Measurements from ENCODE around the gene PCGF2.
"Not testable (repeated sequence)": the region's sequence is repeated elsewhere in the genome, so short reads cannot be mapped to it uniquely, and the experiment has no call there.

PCGF2 gene

DNA sequence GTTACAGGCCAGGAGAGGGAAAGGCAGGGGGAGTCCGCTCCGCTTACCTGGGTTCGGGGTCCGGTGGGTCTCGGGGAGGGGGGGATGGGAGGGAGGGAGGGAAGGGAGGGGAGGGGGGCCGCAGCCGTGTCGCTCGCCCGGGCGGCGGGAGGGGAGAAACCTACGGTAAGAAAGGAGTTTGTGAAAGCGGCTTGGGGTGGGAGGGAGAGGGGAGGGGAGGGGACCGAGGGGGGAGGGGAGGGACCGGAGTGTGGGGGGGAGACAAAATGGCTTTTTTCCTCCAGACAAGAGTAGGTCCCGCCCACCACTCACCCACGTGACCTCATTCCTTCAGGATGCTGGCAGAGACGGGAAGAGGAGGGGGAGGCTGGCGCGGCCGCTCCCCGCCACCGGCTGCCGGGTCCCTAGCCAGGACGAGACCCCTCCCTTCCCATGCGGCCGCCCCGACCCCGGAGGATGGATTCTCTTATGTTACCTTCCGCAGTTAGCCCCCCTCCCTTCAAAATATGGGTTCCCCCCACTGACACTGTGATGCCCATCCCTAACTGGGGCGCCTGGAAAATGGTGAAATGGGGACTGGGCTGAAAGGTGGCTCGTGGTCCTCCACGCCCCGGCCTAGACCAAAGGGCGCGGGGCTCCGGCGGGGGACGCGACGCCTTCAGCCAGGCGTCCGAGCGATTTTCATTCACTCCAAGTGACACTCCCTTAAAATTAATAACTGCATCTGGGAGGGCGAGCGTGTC is at the start of gene PCGF2:
Gene PCGF2, minus strand, starts transcription at position 188 of the 743 bp plus-strand sequence. CDS start 7,934 bp downstream, outside the sequence.
- Histone ChIP-seq H3K4me3 (peak within 1 kb of the TSS; percentile 99), H3K36me3 (ENCODE audit: insufficient read depth, low read length) (no peaks in the 10 kb centered on the region; the same call in 1 of the 2 replicates), H3K9me3 (ENCODE audit: low read depth, low read length) (no peaks in the 10 kb centered on the region), H3K9ac (ENCODE audit: insufficient read length) (peak within 1 kb of the TSS; percentile 91), H3K27ac (peak within 1 kb of the TSS; percentile 74)
- TF ChIP-seq POLR2AphosphoS5 (IDR thresholded peaks at IDR 0.05; ENCODE audit: borderline replicate concordance, low read depth, low read length) (peak; percentile 69; the same call in 1 of the 2 replicates), EZH2 (IDR thresholded peaks at IDR 0.05) (no peak), FOXP2 (optimal IDR thresholded peaks at IDR 0.05; ENCODE audit: control extremely low read depth, extremely low read length, insufficient read depth) (no peak)
- peak; percentile 76 for DNase-seq (ENCODE audit: low read depth, low spot score)

DNA sequence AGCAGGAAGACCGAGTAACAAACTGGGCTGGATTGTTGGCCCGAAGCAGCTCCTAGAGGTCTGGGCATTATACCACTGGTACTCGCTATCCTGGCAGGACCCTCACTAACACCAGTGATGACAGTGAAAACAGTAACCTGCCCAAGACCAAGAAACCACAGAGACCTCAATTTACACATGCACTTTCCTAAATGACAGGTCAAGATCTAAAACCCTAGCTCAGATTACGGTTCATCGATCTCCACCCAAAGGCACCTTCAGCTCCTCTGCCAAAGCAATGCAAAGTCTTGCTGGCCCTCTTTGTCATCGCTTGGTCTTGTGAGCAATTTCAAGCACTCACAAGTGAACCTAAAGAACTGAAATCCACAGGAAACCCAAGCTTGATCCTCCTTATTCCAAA is 49.7 kb upstream of the PCGF2 start:
- H3K36me3 ChIP-seq (ENCODE audit: insufficient read depth, low read length): peaks cover 41% of the 10 kb centered on the region

DNA sequence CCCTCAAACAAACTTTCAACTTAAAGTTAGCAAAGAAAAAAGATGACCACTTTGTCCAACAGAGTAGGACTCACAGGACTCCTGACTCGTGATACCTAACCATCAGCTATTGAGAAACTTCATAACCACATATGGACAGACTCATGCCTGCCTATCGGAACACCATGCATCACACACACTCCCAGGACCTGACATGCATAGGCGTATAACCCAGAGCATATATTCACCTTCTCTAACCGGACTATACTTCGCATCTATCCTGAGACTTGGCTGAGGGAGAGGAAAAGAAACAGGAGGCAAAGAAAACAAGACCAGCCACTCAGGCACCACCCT is 49.0 kb upstream of the PCGF2 start:
- H3K27ac ChIP-seq: no peak overlapping the region
- H3K4me3 ChIP-seq: peak overlapping the region; percentile 22; the same call in 1 of the 2 replicates

More for the DNA sequence above, 49.7 kb upstream of the PCGF2 start:
- Histone ChIP-seq H3K9ac (ENCODE audit: insufficient read length) (peak overlapping the region; percentile 90), H3K9me3 (ENCODE audit: low read depth, low read length) (no peaks in the 10 kb centered on the region), H3K4me3 (peak overlapping the region; percentile 93), H3K27ac (no peak overlapping the region)
- DNase-seq (ENCODE audit: low read depth, low spot score): no peak
- TF ChIP-seq POLR2AphosphoS5 (IDR thresholded peaks at IDR 0.05; ENCODE audit: borderline replicate concordance, low read depth, low read length) (no peak), EZH2 (IDR thresholded peaks at IDR 0.05) (no peak), FOXP2 (optimal IDR thresholded peaks at IDR 0.05; ENCODE audit: control extremely low read depth, extremely low read length, insufficient read depth) (no peak)

DNA sequence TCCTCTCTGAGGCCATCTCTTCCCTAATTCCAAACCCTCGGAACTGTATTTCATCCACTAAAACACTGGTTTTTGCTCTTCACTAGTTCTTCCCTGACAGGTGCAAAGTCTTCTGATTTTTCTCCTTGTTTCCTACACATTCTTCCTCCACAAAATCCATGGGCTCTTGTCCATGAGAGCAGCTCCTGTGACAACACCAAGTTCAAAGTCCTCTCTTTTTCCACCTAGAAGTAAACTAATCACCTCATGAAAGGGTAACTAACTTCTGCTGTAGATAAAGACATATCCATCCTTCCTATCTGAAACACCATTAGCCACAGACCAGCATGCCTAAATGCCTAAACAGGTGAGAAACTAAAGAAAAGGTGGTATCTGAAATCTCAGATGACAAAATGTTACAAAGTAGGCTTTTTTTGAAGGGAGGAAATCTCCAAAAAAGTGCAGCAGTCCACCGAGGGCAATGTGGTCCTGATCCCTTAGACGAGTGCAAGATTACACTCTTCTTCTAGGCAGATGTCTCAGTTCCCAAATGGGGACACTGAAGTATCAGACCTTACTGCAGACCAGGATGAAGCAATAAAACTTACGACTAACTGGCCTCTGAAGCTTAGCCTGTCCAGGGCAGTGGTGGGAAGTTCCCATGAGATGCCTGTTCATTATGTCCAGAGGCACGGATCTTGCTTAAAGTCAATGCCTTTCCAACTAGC is 48.5 kb upstream of the PCGF2 start:
- no peak overlapping the region for H3K9ac ChIP-seq (ENCODE audit: insufficient read length)
- peaks cover 33% of the 10 kb centered on the region for H3K36me3 ChIP-seq (ENCODE audit: insufficient read depth, low read length)
- no peak overlapping the region for H3K27ac ChIP-seq
- no peak overlapping the region for H3K4me3 ChIP-seq
- no peak for DNase-seq (ENCODE audit: low read depth, low spot score)
- TF ChIP-seq POLR2AphosphoS5 (IDR thresholded peaks at IDR 0.05; ENCODE audit: borderline replicate concordance, low read depth, low read length) (no peak), EZH2 (IDR thresholded peaks at IDR 0.05) (no peak), FOXP2 (optimal IDR thresholded peaks at IDR 0.05; ENCODE audit: control extremely low read depth, extremely low read length, insufficient read depth) (no peak)
- H3K9me3 ChIP-seq (ENCODE audit: low read depth, low read length): no peaks in the 10 kb centered on the region

More for the DNA sequence above, 49.0 kb upstream of the PCGF2 start:
- Histone ChIP-seq H3K9me3 (ENCODE audit: low read depth, low read length) (no peaks in the 10 kb centered on the region), H3K36me3 (ENCODE audit: insufficient read depth, low read length) (peaks cover 38% of the 10 kb centered on the region), H3K9ac (ENCODE audit: insufficient read length) (no peak overlapping the region)
- no peak for DNase-seq (ENCODE audit: low read depth, low spot score)
- no peak for TF ChIP-seq FOXP2 (optimal IDR thresholded peaks at IDR 0.05; ENCODE audit: control extremely low read depth, extremely low read length, insufficient read depth)
- no peak for TF ChIP-seq POLR2AphosphoS5 (IDR thresholded peaks at IDR 0.05; ENCODE audit: borderline replicate concordance, low read depth, low read length)
- TF ChIP-seq EZH2 (IDR thresholded peaks at IDR 0.05): no peak

DNA sequence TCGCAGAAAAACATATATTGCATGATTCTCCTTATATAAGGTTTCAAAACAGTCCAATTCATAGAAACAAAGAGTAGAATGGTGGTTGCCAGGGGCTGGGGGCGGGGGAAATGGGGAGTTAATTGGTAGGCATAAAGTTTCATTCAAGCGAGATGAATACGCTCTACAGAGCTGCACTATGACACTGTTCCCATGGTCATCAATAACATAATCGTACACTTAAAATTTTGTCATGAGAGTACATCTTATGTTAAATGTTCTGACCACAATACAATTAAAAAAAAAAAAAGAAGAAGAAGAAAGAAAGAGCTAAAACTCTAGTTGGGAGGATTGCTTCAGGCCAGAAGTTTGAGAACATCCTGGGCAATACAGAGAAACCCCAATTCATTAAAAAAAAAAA is 46.1 kb upstream of the PCGF2 start:
- no peaks in the 10 kb centered on the region for H3K9me3 ChIP-seq (ENCODE audit: low read depth, low read length)
- no peak for DNase-seq (ENCODE audit: low read depth, low spot score)
- TF ChIP-seq EZH2 (IDR thresholded peaks at IDR 0.05) (no peak), POLR2AphosphoS5 (IDR thresholded peaks at IDR 0.05; ENCODE audit: borderline replicate concordance, low read depth, low read length) (no peak), FOXP2 (optimal IDR thresholded peaks at IDR 0.05; ENCODE audit: control extremely low read depth, extremely low read length, insufficient read depth) (no peak)
- H3K36me3 ChIP-seq (ENCODE audit: insufficient read depth, low read length): peaks cover 25% of the 10 kb centered on the region
- no peak overlapping the region for H3K9ac ChIP-seq (ENCODE audit: insufficient read length)
- no peak overlapping the region for H3K4me3 ChIP-seq
- peak overlapping the region; percentile 19; the same call in 1 of the 2 replicates for H3K27ac ChIP-seq

DNA sequence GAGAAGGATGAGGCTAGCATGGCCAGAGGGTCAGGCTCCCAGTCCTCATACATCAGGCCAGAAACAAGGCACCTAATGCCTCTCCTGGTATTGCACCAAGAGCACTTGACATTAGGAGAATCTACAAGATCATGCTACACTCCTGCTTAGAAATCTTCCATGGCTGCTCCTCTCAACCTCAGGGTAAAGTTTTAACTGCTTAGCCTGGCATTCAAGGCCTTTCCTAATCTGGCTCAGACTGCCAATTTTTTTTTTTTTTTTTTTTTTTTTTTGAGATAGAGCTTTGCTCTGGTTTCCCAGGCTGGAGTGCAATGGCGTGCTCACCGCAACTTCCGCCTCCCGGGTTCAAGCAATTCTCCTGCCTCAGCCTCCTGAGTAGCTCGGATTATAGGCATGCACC is 43.0 kb upstream of the PCGF2 start:
- Histone ChIP-seq H3K27ac (no peak overlapping the region; the same call in 1 of the 2 replicates), H3K4me3 (no peak overlapping the region), H3K36me3 (ENCODE audit: insufficient read depth, low read length) (peaks cover 23% of the 10 kb centered on the region), H3K9me3 (ENCODE audit: low read depth, low read length) (no peaks in the 10 kb centered on the region), H3K9ac (ENCODE audit: insufficient read length) (no peak overlapping the region)
- no peak for DNase-seq (ENCODE audit: low read depth, low spot score)
- TF ChIP-seq EZH2 (IDR thresholded peaks at IDR 0.05) (no peak), FOXP2 (optimal IDR thresholded peaks at IDR 0.05; ENCODE audit: control extremely low read depth, extremely low read length, insufficient read depth) (no peak), POLR2AphosphoS5 (IDR thresholded peaks at IDR 0.05; ENCODE audit: borderline replicate concordance, low read depth, low read length) (no peak)

DNA sequence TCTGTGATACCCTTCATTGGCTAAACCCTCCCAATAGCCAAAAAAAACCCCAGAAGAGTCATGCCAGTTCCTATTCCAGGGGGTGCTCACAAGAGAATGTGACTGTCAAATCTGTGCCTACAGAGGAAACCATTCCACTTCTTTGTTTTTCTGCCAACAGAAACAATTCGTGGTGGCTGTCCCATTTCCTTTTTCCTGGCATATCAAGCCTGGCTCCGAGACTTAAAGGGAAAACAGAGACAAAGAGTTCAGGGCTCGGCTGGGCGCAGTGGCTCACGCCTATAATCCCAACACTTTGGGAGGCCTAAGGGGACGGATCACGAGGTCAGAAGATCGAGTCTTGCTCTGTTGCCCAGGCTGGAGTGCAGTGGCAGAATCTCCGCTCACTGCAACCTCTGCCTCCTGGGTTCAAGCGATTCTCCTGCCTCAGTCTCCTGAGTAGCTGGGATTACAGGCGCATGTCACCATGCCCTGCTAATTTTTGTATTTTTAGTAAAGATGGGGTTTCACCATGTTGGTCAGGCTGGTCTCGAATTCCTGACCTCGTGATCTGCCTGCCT is 42.1 kb upstream of the PCGF2 start:
- H3K9ac ChIP-seq (ENCODE audit: insufficient read length); H3K4me3 ChIP-seq; DNase-seq (ENCODE audit: low read depth, low spot score); H3K9me3 ChIP-seq (ENCODE audit: low read depth, low read length); H3K27ac ChIP-seq: not testable (repeated sequence)
- H3K36me3 ChIP-seq (ENCODE audit: insufficient read depth, low read length): peaks cover 25% of the 10 kb centered on the region

DNA sequence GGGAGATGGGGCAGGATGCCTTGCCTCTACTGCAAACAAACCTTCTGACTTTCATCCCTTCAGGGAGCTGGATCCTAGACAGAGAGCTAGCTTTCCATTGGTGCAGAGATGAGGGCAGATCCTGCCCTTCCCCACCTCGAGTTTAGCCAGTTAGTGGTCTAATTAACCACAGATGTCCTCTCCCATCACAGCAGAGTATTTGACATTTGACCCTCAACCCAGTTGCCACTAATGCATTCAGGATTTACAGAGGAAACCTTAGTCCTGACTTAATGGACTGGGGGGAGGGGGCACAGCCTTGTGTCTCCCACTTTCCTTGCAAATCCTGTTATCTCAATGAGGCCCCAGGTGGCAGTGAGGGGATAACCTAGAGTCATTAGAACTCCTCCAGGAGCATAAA is 41.0 kb upstream of the PCGF2 start:
- H3K9ac ChIP-seq (ENCODE audit: insufficient read length): no peak overlapping the region
- H3K27ac ChIP-seq: no peak overlapping the region
- H3K4me3 ChIP-seq: no peak overlapping the region
- H3K36me3 ChIP-seq (ENCODE audit: insufficient read depth, low read length): peaks cover 33% of the 10 kb centered on the region
- DNase-seq (ENCODE audit: low read depth, low spot score): no peak
- TF ChIP-seq FOXP2 (optimal IDR thresholded peaks at IDR 0.05; ENCODE audit: control extremely low read depth, extremely low read length, insufficient read depth) (no peak), POLR2AphosphoS5 (IDR thresholded peaks at IDR 0.05; ENCODE audit: borderline replicate concordance, low read depth, low read length) (no peak), EZH2 (IDR thresholded peaks at IDR 0.05) (no peak)
- no peaks in the 10 kb centered on the region for H3K9me3 ChIP-seq (ENCODE audit: low read depth, low read length)

DNA sequence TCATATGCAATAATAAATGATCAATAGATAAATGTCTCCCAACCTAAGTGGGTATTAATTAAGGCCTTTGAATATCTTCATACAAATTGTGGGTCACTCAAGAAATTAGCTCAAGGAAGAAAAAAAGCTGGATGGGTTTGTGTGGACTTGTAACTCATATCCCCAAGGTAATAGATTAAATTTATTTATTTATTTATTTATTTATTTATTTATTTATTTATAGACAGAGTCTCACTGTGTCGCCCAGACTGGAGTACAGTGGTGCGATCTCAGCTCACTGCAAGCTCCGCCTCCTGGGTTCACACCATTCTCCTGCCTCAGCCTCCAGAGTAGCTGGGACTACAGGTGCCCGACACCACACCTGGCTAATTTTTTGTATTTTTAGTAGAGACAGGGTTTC is 39.9 kb upstream of the PCGF2 start:
- H3K36me3 ChIP-seq (ENCODE audit: insufficient read depth, low read length): peaks cover 35% of the 10 kb centered on the region; the same call in 1 of the 2 replicates
- H3K9ac ChIP-seq (ENCODE audit: insufficient read length); H3K4me3 ChIP-seq; H3K27ac ChIP-seq; DNase-seq (ENCODE audit: low read depth, low spot score); H3K9me3 ChIP-seq (ENCODE audit: low read depth, low read length): not testable (repeated sequence)
